GM12891 (cell line): ENCODE results near the gene XRRA1.

Source experiments
- PAX5 ChIP-seq: IDR thresholded peaks from 2 replicates; pipeline ENCODE4 v1.6.1; 2011; ENCODE audit warnings: low read length, moderate library complexity, mild to moderate bottlenecking; ENCODE audit not compliant: insufficient read depth, severe bottlenecking
- POLR2A ChIP-seq: IDR thresholded peaks from 2 replicates; pipeline ENCODE4 v1.6.1; 2011; ENCODE audit warnings: low read depth, low read length, control low read depth
- POLR2AphosphoS5 ChIP-seq: IDR thresholded peaks from 2 replicates; pipeline ENCODE4 v1.6.1; 2011; ENCODE audit warnings: low read depth, low read length, control low read depth
- SPI1 ChIP-seq: IDR thresholded peaks from 2 replicates; pipeline ENCODE4 v1.6.1; 2011; ENCODE audit warnings: low read depth, low read length, control low read depth
- TAF1 ChIP-seq: IDR thresholded peaks from 2 replicates; pipeline ENCODE4 v1.6.1; 2011; ENCODE audit warnings: low read depth, low read length, control low read depth

DNA sequence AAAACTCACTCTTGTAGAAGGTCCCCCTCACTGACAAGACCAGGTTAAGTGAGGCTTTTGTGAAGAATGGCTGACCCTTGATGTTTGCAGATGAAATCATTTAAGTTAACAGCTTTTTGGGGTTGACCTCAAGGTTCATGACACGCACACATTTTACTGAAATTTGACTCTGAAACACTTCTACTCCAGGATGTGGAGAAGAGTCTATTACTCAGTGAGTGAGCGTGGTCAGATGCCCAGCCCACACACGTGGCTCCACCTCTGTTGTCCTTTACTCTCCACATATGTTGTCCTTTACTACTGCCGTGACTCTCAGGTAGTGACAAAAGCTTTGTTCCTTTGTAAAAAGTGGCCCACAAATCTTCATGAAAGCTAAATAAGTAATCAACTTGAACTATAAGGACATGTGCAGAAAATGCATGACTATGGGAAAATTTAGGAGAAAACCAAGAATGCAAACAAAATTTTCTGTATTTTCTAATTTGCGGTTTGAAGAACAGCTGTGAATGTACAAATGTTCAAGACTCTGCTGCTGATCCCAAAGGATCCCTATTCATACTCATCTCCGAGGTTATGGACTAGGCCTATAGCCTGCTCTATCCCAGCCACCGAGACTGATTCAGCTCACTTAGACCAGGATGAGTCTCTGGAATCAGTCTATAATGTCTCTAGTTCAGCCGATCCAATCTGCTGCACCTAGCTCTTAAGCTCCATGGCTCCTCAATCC, 22.4 kb downstream of the XRRA1 start:
- no peak for TF ChIP-seq TAF1
- TF ChIP-seq POLR2A: no peak
- no peak for TF ChIP-seq POLR2AphosphoS5
- no peak for TF ChIP-seq PAX5
- no peak for TF ChIP-seq SPI1
